Measurements from ENCODE around the gene TMEM187.

TMEM187 gene

GRCh38 chrX:154021131-154021611 lies 48.6 kb downstream of the TMEM187 start:
- H3K27me3 ChIP-seq (ENCODE audit: control insufficient read depth, insufficient read depth, low read length), result no peaks in the 10 kb centered on the region
- peaks cover 25% of the 10 kb centered on the region for H3K36me3 ChIP-seq (ENCODE audit: insufficient read depth, low read length)
- peaks cover 32% of the 10 kb centered on the region for H3K4me1 ChIP-seq (ENCODE audit: control insufficient read depth, insufficient read depth, low read length)
- no peaks in the 10 kb centered on the region for H3K9me3 ChIP-seq (replicated peaks; ENCODE audit: low read length)
- H3K4me3 ChIP-seq (ENCODE audit: low read length), result peak overlapping the region; percentile 83
- H3K9ac ChIP-seq (ENCODE audit: low read depth, low read length), result peak overlapping the region; percentile 90
- peak overlapping the region; percentile 85 for H3K4me2 ChIP-seq (ENCODE audit: low read length)

- Histone ChIP-seq H3K27me3 (ENCODE audit: control insufficient read depth, insufficient read depth, low read length) (no peaks in the 10 kb centered on the region), H3K36me3 (ENCODE audit: insufficient read depth, low read length) (peaks cover 16% of the 10 kb centered on the region), H3K9ac (ENCODE audit: low read depth, low read length) (no peak overlapping the region), H3K4me1 (ENCODE audit: control insufficient read depth, insufficient read depth, low read length) (peaks cover 31% of the 10 kb centered on the region), H3K4me3 (ENCODE audit: low read length) (no peak overlapping the region), H3K4me2 (ENCODE audit: low read length) (no peak overlapping the region), H3K9me3 (replicated peaks; ENCODE audit: low read length) (no peaks in the 10 kb centered on the region)
Measured at GRCh38 chrX:154022108-154022507, 49.6 kb downstream of the TMEM187 start.

- Histone ChIP-seq H3K4me3 (ENCODE audit: low read length) (no peak overlapping the region), H3K4me1 (ENCODE audit: control insufficient read depth, insufficient read depth, low read length) (peaks cover 21% of the 10 kb centered on the region), H3K9me3 (replicated peaks; ENCODE audit: low read length) (no peaks in the 10 kb centered on the region), H3K4me2 (ENCODE audit: low read length) (no peak overlapping the region), H3K27me3 (ENCODE audit: control insufficient read depth, insufficient read depth, low read length) (no peaks in the 10 kb centered on the region), H3K36me3 (ENCODE audit: insufficient read depth, low read length) (peaks cover 8% of the 10 kb centered on the region), H3K9ac (ENCODE audit: low read depth, low read length) (no peak overlapping the region)
Measured at GRCh38 chrX:154023276-154024000, 50.9 kb downstream of the TMEM187 start.

GRCh38 chrX:154024271-154024670 lies 51.7 kb downstream of the TMEM187 start:
- H3K9me3 ChIP-seq (replicated peaks; ENCODE audit: low read length), result no peaks in the 10 kb centered on the region
- no peak overlapping the region for H3K9ac ChIP-seq (ENCODE audit: low read depth, low read length)
- H3K4me1 ChIP-seq (ENCODE audit: control insufficient read depth, insufficient read depth, low read length), result peaks cover 21% of the 10 kb centered on the region
- no peak overlapping the region for H3K4me2 ChIP-seq (ENCODE audit: low read length)
- peaks cover 5% of the 10 kb centered on the region for H3K36me3 ChIP-seq (ENCODE audit: insufficient read depth, low read length)
- no peaks in the 10 kb centered on the region for H3K27me3 ChIP-seq (ENCODE audit: control insufficient read depth, insufficient read depth, low read length)
- no peak overlapping the region for H3K4me3 ChIP-seq (ENCODE audit: low read length)

- H3K4me1 ChIP-seq (ENCODE audit: control insufficient read depth, insufficient read depth, low read length), result peaks cover 18% of the 10 kb centered on the region
- no peak overlapping the region for H3K9ac ChIP-seq (ENCODE audit: low read depth, low read length)
- H3K4me3 ChIP-seq (ENCODE audit: low read length), result no peak overlapping the region
- no peaks in the 10 kb centered on the region for H3K9me3 ChIP-seq (replicated peaks; ENCODE audit: low read length)
- no peak overlapping the region for H3K4me2 ChIP-seq (ENCODE audit: low read length)
- H3K27me3 ChIP-seq (ENCODE audit: control insufficient read depth, insufficient read depth, low read length), result no peaks in the 10 kb centered on the region
- H3K36me3 ChIP-seq (ENCODE audit: insufficient read depth, low read length), result peaks cover 5% of the 10 kb centered on the region
Measured at GRCh38 chrX:154025230-154025629, 52.7 kb downstream of the TMEM187 start.

GRCh38 chrX:154026136-154027021 lies 53.8 kb downstream of the TMEM187 start:
- H3K4me2 ChIP-seq (ENCODE audit: low read length), result no peak overlapping the region
- H3K36me3 ChIP-seq (ENCODE audit: insufficient read depth, low read length), result peaks cover 12% of the 10 kb centered on the region
- H3K27me3 ChIP-seq (ENCODE audit: control insufficient read depth, insufficient read depth, low read length), result no peaks in the 10 kb centered on the region
- H3K9ac ChIP-seq (ENCODE audit: low read depth, low read length), result no peak overlapping the region
- no peaks in the 10 kb centered on the region for H3K9me3 ChIP-seq (replicated peaks; ENCODE audit: low read length)
- peaks cover 7% of the 10 kb centered on the region for H3K4me1 ChIP-seq (ENCODE audit: control insufficient read depth, insufficient read depth, low read length)
- no peak overlapping the region for H3K4me3 ChIP-seq (ENCODE audit: low read length)

GRCh38 chrX:154027022-154027402 lies 54.5 kb downstream of the TMEM187 start:
- Histone ChIP-seq H3K36me3 (ENCODE audit: insufficient read depth, low read length) (peaks cover 17% of the 10 kb centered on the region), H3K27me3 (ENCODE audit: control insufficient read depth, insufficient read depth, low read length) (no peaks in the 10 kb centered on the region), H3K4me3 (ENCODE audit: low read length) (no peak overlapping the region), H3K4me2 (ENCODE audit: low read length) (no peak overlapping the region), H3K9me3 (replicated peaks; ENCODE audit: low read length) (no peaks in the 10 kb centered on the region), H3K9ac (ENCODE audit: low read depth, low read length) (no peak overlapping the region), H3K4me1 (ENCODE audit: control insufficient read depth, insufficient read depth, low read length) (peaks cover 1% of the 10 kb centered on the region)

- Histone ChIP-seq H3K9me3 (replicated peaks; ENCODE audit: low read length) (no peaks in the 10 kb centered on the region), H3K9ac (ENCODE audit: low read depth, low read length) (no peak overlapping the region), H3K4me1 (ENCODE audit: control insufficient read depth, insufficient read depth, low read length) (no peaks in the 10 kb centered on the region), H3K4me2 (ENCODE audit: low read length) (no peak overlapping the region), H3K4me3 (ENCODE audit: low read length) (no peak overlapping the region), H3K27me3 (ENCODE audit: control insufficient read depth, insufficient read depth, low read length) (no peaks in the 10 kb centered on the region), H3K36me3 (ENCODE audit: insufficient read depth, low read length) (peaks cover 17% of the 10 kb centered on the region)
Measured at GRCh38 chrX:154027986-154028385, 55.4 kb downstream of the TMEM187 start.

- no peaks in the 10 kb centered on the region for H3K27me3 ChIP-seq (ENCODE audit: control insufficient read depth, insufficient read depth, low read length)
- H3K4me1 ChIP-seq (ENCODE audit: control insufficient read depth, insufficient read depth, low read length), result no peaks in the 10 kb centered on the region
- H3K9me3 ChIP-seq (replicated peaks; ENCODE audit: low read length), result no peaks in the 10 kb centered on the region
- H3K4me2 ChIP-seq (ENCODE audit: low read length), result no peak overlapping the region
- no peak overlapping the region for H3K4me3 ChIP-seq (ENCODE audit: low read length)
- peaks cover 17% of the 10 kb centered on the region for H3K36me3 ChIP-seq (ENCODE audit: insufficient read depth, low read length)
- no peak overlapping the region for H3K9ac ChIP-seq (ENCODE audit: low read depth, low read length)
Measured at GRCh38 chrX:154028502-154029184, 56.1 kb downstream of the TMEM187 start.

- Histone ChIP-seq H3K4me1 (ENCODE audit: control insufficient read depth, insufficient read depth, low read length) (no peaks in the 10 kb centered on the region), H3K4me3 (ENCODE audit: low read length) (no peak overlapping the region), H3K36me3 (ENCODE audit: insufficient read depth, low read length) (peaks cover 15% of the 10 kb centered on the region), H3K27me3 (ENCODE audit: control insufficient read depth, insufficient read depth, low read length) (no peaks in the 10 kb centered on the region), H3K9ac (ENCODE audit: low read depth, low read length) (no peak overlapping the region), H3K9me3 (replicated peaks; ENCODE audit: low read length) (no peaks in the 10 kb centered on the region), H3K4me2 (ENCODE audit: low read length) (no peak overlapping the region)
Measured at GRCh38 chrX:154029439-154029838, 56.9 kb downstream of the TMEM187 start.

- Histone ChIP-seq H3K4me1 (ENCODE audit: control insufficient read depth, insufficient read depth, low read length) (no peaks in the 10 kb centered on the region), H3K27me3 (ENCODE audit: control insufficient read depth, insufficient read depth, low read length) (no peaks in the 10 kb centered on the region), H3K4me2 (ENCODE audit: low read length) (no peak overlapping the region), H3K9me3 (replicated peaks; ENCODE audit: low read length) (no peaks in the 10 kb centered on the region), H3K9ac (ENCODE audit: low read depth, low read length) (no peak overlapping the region), H3K4me3 (ENCODE audit: low read length) (no peak overlapping the region), H3K36me3 (ENCODE audit: insufficient read depth, low read length) (peaks cover 15% of the 10 kb centered on the region)
Measured at GRCh38 chrX:154030266-154030665, 57.7 kb downstream of the TMEM187 start.
